ENCODE measurements around the gene APLP1. TPM values are rescaled to one million over a fixed set of nuclear protein-coding genes. Genes with fewer than 3 reads are reported as not detected.

Gene APLP1
- total RNA-seq, 2 donors from 2014 or later, result 17.5 to 33.6 TPM

GRCh38 chr19:35911790-35912189 is 43.4 kb downstream of the APLP1 start:
- DNase-seq (ENCODE audit: low spot score), result no peak
- no peaks in the 10 kb centered on the region for H3K4me1 ChIP-seq

DNA sequence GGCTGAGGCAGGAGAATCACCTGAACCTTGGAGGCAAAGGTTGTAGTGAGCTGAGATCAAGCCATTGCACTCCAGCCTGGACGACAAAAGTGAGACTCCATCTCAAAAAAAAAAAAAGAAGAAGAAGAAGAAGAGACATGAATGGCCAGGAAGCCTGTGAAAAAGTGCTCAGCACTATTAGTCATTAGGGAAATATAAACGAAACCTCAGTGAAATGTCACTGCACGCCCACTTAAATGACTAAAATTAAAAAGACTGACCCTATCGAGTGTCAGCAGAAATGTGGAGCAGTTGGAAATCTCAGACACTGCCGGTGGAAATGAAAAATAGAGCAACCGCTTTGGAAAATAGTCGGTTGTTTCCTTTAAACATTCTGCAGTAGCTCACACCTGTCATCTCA is 45.2 kb downstream of the APLP1 start:
- DNase-seq (ENCODE audit: low spot score), result no peak
- H3K4me1 ChIP-seq, result no peaks in the 10 kb centered on the region
- H3K27me3 ChIP-seq, result no peaks in the 10 kb centered on the region
- H3K4me3 ChIP-seq, result no peak overlapping the region
- no peak for TF ChIP-seq CTCF (IDR thresholded peaks at IDR 0.05)
- no peak overlapping the region for H3K27ac ChIP-seq
- no peaks in the 10 kb centered on the region for H3K36me3 ChIP-seq
- H3K9me3 ChIP-seq, result no peaks in the 10 kb centered on the region

More at GRCh38 chr19:35911790-35912189, 43.4 kb downstream of the APLP1 start:
- H3K27ac ChIP-seq, result no peak overlapping the region
- H3K4me3 ChIP-seq, result no peak overlapping the region
- no peaks in the 10 kb centered on the region for H3K9me3 ChIP-seq
- H3K27me3 ChIP-seq, result no peaks in the 10 kb centered on the region
- no peaks in the 10 kb centered on the region for H3K36me3 ChIP-seq
- TF ChIP-seq CTCF (IDR thresholded peaks at IDR 0.05), result no peak

- no peaks in the 10 kb centered on the region for H3K36me3 ChIP-seq
- DNase-seq (ENCODE audit: low spot score), result no peak
- H3K9me3 ChIP-seq, result no peaks in the 10 kb centered on the region
- no peak for TF ChIP-seq CTCF (IDR thresholded peaks at IDR 0.05)
- H3K27me3 ChIP-seq, result no peaks in the 10 kb centered on the region
- no peak overlapping the region for H3K4me3 ChIP-seq
- no peak overlapping the region for H3K27ac ChIP-seq
- H3K4me1 ChIP-seq, result no peaks in the 10 kb centered on the region
These were observed 47.1 kb downstream of the APLP1 start for GRCh38 chr19:35915443-35915842.

- Histone ChIP-seq H3K4me3 (no peak overlapping the region), H3K27ac (no peak overlapping the region), H3K4me1 (no peaks in the 10 kb centered on the region), H3K36me3 (no peaks in the 10 kb centered on the region), H3K9me3 (no peaks in the 10 kb centered on the region), H3K27me3 (no peaks in the 10 kb centered on the region)
- no peak for DNase-seq (ENCODE audit: low spot score)
- no peak for TF ChIP-seq CTCF (IDR thresholded peaks at IDR 0.05)
These were observed 50.9 kb downstream of the APLP1 start for GRCh38 chr19:35919306-35919705.

DNA sequence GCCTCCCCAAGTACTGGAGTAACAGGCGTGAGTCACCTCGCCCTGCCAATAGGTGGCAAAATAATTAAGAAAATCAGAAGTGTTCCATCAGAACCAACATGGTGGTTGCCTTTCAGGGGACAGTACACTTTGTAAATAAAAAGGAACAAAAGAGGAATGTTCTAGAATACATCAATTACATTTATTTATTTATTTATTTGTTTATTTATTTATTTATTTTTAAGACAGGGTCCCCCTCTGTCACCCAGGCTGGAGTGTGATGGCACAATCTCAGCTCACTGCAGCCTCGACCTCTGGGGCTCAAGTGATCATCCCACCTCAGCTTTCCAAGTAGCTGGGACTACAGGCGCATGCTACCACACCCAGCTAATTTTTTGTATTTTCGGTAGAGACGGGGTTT is 52.6 kb downstream of the APLP1 start:
- H3K4me3 ChIP-seq, result no peak overlapping the region
- no peaks in the 10 kb centered on the region for H3K4me1 ChIP-seq
- peaks cover 0 to 6% of the 10 kb centered on the region in 2 donors for H3K9me3 ChIP-seq
- H3K27ac ChIP-seq, result no peak overlapping the region
- no peaks in the 10 kb centered on the region for H3K27me3 ChIP-seq
- no peak for TF ChIP-seq CTCF (IDR thresholded peaks at IDR 0.05)
- DNase-seq (ENCODE audit: low spot score), result no peak
- no peaks in the 10 kb centered on the region for H3K36me3 ChIP-seq

- H3K9me3 ChIP-seq, result peaks cover 0 to 6% of the 10 kb centered on the region in 2 donors
- DNase-seq (ENCODE audit: low spot score), result no peak
- no peak overlapping the region for H3K4me3 ChIP-seq
- H3K4me1 ChIP-seq, result no peaks in the 10 kb centered on the region
- no peak overlapping the region for H3K27ac ChIP-seq
- no peak for TF ChIP-seq CTCF (IDR thresholded peaks at IDR 0.05)
- no peaks in the 10 kb centered on the region for H3K36me3 ChIP-seq
- H3K27me3 ChIP-seq, result no peaks in the 10 kb centered on the region
These were observed 57.1 kb downstream of the APLP1 start for GRCh38 chr19:35925501-35925900.

Measured in right atrium auricular region (tissue), 2 donors.